Colon (tissue), 2 donors: Measurements from ENCODE around the gene PIGS.
"Not testable (repeated sequence)": the region's sequence is repeated elsewhere in the genome, so short reads cannot be mapped to it uniquely, and the experiment has no call there.

ENCODE experiments used
- FAIRE-seq: peaks from 2 replicates; lab custom pipeline; 2012; peaks lifted over from hg19 to GRCh38; lab: Jason Lieb, UNC
- donor health status: control.
- donor health status: control.

Gene PIGS

GRCh38 chr17:28529013-28529400 lies 42.3 kb downstream of the PIGS start:
- FAIRE-seq = no peak

- FAIRE-seq = no peak
These were observed 42.9 kb downstream of the PIGS start for GRCh38 chr17:28528327-28529012.

GRCh38 chr17:28527859-28528258 lies 43.5 kb downstream of the PIGS start:
- FAIRE-seq = no peak

GRCh38 chr17:28527181-28527681 lies 44.1 kb downstream of the PIGS start:
- no peak for FAIRE-seq

GRCh38 chr17:28526381-28526780 lies 44.9 kb downstream of the PIGS start:
- FAIRE-seq = no peak

- FAIRE-seq = no peak
These were observed 46.6 kb downstream of the PIGS start for GRCh38 chr17:28524476-28525424.

GRCh38 chr17:28523876-28524275 lies 47.4 kb downstream of the PIGS start:
- FAIRE-seq = no peak

- FAIRE-seq = no peak
These were observed 48.1 kb downstream of the PIGS start for GRCh38 chr17:28523186-28523585.

GRCh38 chr17:28522281-28522680 lies 49.0 kb downstream of the PIGS start:
- not testable (repeated sequence) for FAIRE-seq

- no peak for FAIRE-seq
These were observed 49.8 kb downstream of the PIGS start for GRCh38 chr17:28521311-28522085.

- no peak for FAIRE-seq
These were observed 50.6 kb downstream of the PIGS start for GRCh38 chr17:28520687-28521086.

- FAIRE-seq = no peak
These were observed 52.1 kb downstream of the PIGS start for GRCh38 chr17:28519236-28519635.

- FAIRE-seq = no peak
These were observed 52.7 kb downstream of the PIGS start for GRCh38 chr17:28518578-28518977.

- no peak for FAIRE-seq
These were observed 53.2 kb downstream of the PIGS start for GRCh38 chr17:28518132-28518531.

GRCh38 chr17:28515518-28515917 lies 55.8 kb downstream of the PIGS start:
- no peak for FAIRE-seq

- no peak for FAIRE-seq
These were observed 56.7 kb downstream of the PIGS start for GRCh38 chr17:28514561-28515002.

GRCh38 chr17:28513476-28513875 lies 57.8 kb downstream of the PIGS start:
- no peak for FAIRE-seq

GRCh38 chr17:28511858-28512461 lies 59.4 kb downstream of the PIGS start:
- FAIRE-seq = no peak

GRCh38 chr17:28509789-28510188 lies 61.5 kb downstream of the PIGS start:
- FAIRE-seq = no peak

GRCh38 chr17:28508211-28508724 lies 63.1 kb downstream of the PIGS start:
- FAIRE-seq = no peak

- FAIRE-seq = no peak
These were observed 63.6 kb downstream of the PIGS start for GRCh38 chr17:28507567-28508203.
